K562 (cell line): Measurements from ENCODE around the gene FAM200B.

ENCODE experiments used
- BRCA1 ChIP-seq, 2 experiments: fragments of 450-650 bp in 1 of 2; sonication (generic) in 1 of 2; formaldehyde crosslinking in 1 of 2; IDR thresholded peaks; 2 replicates each; pipeline versions ENCODE4 v1.5.0 to v1.6.1; 2017 to 2020; ENCODE audit warnings: mild to moderate bottlenecking in 1 of 2, missing genetic modification reagents in 1 of 2
- POLR2AphosphoS5 ChIP-seq: IDR thresholded peaks from 2 replicates; pipeline ENCODE4 v1.6.1; 2011; ENCODE audit warnings: mild to moderate bottlenecking, low read depth, low read length, moderate library complexity; ENCODE audit not compliant: control insufficient read depth, insufficient read depth
- ZNF263 ChIP-seq: sonication (generic); formaldehyde crosslinking; IDR thresholded peaks from 2 replicates; pipeline ENCODE4 v1.8.0; 2022; ENCODE audit warnings: mild to moderate bottlenecking, missing genetic modification reagents, borderline replicate concordance
- TF ChIP-seq, protein P1 (sequence below): fragments of 150-350 bp; conservative IDR thresholded peaks from 2 replicates; pipeline ENCODE4 v1.6.1; 2014; ENCODE audit warnings: low read length

DNA sequence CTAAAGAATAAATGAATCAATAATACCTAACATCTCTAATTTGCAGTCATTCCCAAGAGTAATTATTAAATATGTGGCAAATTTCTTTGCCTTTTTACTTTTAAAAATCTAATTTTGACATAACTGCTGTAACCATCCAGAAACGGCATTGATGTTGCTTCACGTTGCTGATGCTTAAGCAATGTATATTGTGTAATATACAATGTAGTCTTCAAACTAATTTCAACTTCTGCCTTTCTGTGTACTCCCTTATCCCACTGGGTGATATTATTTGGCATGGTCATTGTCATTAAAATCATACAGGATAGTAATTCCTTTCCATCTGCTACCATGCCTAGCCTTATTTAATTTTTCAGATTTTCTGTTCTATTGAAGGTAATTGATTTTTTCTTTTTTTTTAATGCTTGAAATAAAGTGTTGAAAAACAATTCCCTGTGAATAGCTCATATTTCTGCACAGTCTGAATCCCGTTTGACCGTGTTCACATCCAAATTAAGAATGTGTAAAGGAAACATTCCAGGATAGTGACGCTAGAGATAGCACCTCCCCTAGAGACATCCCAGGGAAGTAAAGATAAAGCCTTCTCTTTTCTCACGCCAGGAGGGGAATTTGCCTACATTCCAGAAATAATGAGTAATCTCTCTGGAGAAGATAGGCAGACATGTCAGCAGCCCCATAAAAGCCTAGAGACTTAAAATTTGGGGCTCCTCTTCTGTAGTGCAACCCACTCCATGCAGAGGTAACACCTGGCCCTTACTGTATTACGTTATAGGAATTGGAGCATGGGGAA, 8.6 kb downstream of the FAM200B start:
- TF ChIP-seq, protein P1, sequence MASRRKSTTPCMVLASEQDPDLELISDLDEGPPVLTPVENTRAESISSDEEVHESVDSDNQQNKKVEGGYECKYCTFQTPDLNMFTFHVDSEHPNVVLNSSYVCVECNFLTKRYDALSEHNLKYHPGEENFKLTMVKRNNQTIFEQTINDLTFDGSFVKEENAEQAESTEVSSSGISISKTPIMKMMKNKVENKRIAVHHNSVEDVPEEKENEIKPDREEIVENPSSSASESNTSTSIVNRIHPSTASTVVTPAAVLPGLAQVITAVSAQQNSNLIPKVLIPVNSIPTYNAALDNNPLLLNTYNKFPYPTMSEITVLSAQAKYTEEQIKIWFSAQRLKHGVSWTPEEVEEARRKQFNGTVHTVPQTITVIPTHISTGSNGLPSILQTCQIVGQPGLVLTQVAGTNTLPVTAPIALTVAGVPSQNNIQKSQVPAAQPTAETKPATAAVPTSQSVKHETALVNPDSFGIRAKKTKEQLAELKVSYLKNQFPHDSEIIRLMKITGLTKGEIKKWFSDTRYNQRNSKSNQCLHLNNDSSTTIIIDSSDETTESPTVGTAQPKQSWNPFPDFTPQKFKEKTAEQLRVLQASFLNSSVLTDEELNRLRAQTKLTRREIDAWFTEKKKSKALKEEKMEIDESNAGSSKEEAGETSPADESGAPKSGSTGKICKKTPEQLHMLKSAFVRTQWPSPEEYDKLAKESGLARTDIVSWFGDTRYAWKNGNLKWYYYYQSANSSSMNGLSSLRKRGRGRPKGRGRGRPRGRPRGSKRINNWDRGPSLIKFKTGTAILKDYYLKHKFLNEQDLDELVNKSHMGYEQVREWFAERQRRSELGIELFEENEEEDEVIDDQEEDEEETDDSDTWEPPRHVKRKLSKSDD, result no peak
- TF ChIP-seq ZNF263 (CRISPR knock-in tag) (no peak), BRCA1 (IDR thresholded peaks at IDR 0.05) (no peak), BRCA1 (CRISPR knock-in tag; IDR thresholded peaks at IDR 0.05) (no peak), POLR2AphosphoS5 (no peak)
